ENCODE data around the gene NTM.

DNA sequence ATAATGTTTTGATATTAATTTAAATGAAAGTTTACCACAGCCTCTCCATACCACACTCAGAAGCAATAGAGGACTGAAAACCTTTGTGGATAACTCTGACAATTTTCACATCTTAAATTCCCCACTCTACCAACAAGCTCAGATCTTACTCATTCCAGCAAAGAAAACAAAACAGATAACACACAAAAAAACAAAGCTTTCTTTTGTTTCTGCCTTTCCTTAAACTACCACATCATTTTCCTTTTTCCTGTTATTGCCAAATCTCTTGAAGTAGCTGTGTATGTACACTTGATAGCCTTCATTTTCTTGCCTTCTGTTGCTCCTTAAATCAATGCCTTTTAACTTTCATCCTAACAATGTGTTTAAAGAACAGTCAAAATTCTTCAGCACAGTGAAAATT, 484.9 kb downstream of the NTM start:
- TF ChIP-seq, protein P1, sequence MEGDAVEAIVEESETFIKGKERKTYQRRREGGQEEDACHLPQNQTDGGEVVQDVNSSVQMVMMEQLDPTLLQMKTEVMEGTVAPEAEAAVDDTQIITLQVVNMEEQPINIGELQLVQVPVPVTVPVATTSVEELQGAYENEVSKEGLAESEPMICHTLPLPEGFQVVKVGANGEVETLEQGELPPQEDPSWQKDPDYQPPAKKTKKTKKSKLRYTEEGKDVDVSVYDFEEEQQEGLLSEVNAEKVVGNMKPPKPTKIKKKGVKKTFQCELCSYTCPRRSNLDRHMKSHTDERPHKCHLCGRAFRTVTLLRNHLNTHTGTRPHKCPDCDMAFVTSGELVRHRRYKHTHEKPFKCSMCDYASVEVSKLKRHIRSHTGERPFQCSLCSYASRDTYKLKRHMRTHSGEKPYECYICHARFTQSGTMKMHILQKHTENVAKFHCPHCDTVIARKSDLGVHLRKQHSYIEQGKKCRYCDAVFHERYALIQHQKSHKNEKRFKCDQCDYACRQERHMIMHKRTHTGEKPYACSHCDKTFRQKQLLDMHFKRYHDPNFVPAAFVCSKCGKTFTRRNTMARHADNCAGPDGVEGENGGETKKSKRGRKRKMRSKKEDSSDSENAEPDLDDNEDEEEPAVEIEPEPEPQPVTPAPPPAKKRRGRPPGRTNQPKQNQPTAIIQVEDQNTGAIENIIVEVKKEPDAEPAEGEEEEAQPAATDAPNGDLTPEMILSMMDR (IDR thresholded peaks at IDR 0.05), result no peak
- TF ChIP-seq POLR2A (IDR thresholded peaks at IDR 0.05), result no peak

Measured in Peyer's patch (tissue), 4 donors.